H9 (cell line): ENCODE measurements around the gene ASPM. TPM values are rescaled to one million over a fixed set of nuclear protein-coding genes. Genes with fewer than 3 reads are reported as not detected.

Source experiments
- DNase-seq: peaks from one replicate; pipeline ENCODE4 v3.0.0-alpha.2; 2017
- H2AFZ ChIP-seq: one replicate; pipeline ENCODE4 v1.6.1; 2013; ENCODE audit warnings: mild to moderate bottlenecking, low read length, control low read depth, moderate library complexity
- H2AK5ac ChIP-seq: 2 replicates; pipeline ENCODE4 v1.6.1; 2013; ENCODE audit warnings: low read length, control low read depth, mixed read lengths; ENCODE audit not compliant: insufficient read length
- H2BK120ac ChIP-seq: one replicate; pipeline ENCODE4 v1.6.1; 2013; ENCODE audit warnings: low read depth, mild to moderate bottlenecking, low read length, control low read depth, inconsistent platforms; ENCODE audit not compliant: poor library complexity, severe bottlenecking
- H2BK12ac ChIP-seq: 2 replicates; pipeline ENCODE4 v1.6.1; 2013; ENCODE audit warnings: low read length, control low read depth, mixed read lengths, low read depth; ENCODE audit not compliant: insufficient read length
- H2BK15ac ChIP-seq: 2 replicates; pipeline ENCODE4 v1.6.1; 2013; ENCODE audit warnings: low read depth, low read length, control low read depth
- H2BK20ac ChIP-seq: one replicate; pipeline ENCODE4 v1.6.1; 2013; ENCODE audit warnings: low read depth, mild to moderate bottlenecking, low read length, control low read depth, inconsistent platforms; ENCODE audit not compliant: poor library complexity, severe bottlenecking
- H2BK5ac ChIP-seq: 2 replicates; pipeline ENCODE4 v1.6.1; 2013; ENCODE audit warnings: low read length, control low read depth, mixed read lengths; ENCODE audit not compliant: insufficient read length
- H3K14ac ChIP-seq: 2 replicates; pipeline ENCODE4 v1.6.1; 2013; ENCODE audit warnings: low read length, control low read depth; ENCODE audit not compliant: insufficient read depth
- H3K18ac ChIP-seq: 2 replicates; pipeline ENCODE4 v1.6.1; 2013; ENCODE audit warnings: low read depth, mild to moderate bottlenecking, mixed read lengths, low read length, control low read depth; ENCODE audit not compliant: insufficient read length
- H3K23ac ChIP-seq: 2 replicates; pipeline ENCODE4 v1.6.1; 2013; ENCODE audit warnings: low read length, control low read depth, mixed read lengths, low read depth; ENCODE audit not compliant: insufficient read length
- H3K23me2 ChIP-seq: 2 replicates; pipeline ENCODE4 v1.6.1; 2013; ENCODE audit warnings: low read depth, mild to moderate bottlenecking, mixed read lengths, low read length, control low read depth; ENCODE audit not compliant: insufficient read length, poor library complexity, severe bottlenecking
- H3K27ac ChIP-seq: 2 replicates; pipeline ENCODE4 v1.5.1; 2013; ENCODE audit warnings: low read length, control low read depth, mixed read lengths, low read depth; ENCODE audit not compliant: insufficient read length
- H3K27me3 ChIP-seq: 2 replicates; pipeline ENCODE4 v1.6.1; 2013; ENCODE audit warnings: low read length, control low read depth, inconsistent platforms; ENCODE audit not compliant: insufficient read depth
- H3K4ac ChIP-seq: 2 replicates; pipeline ENCODE4 v1.6.1; 2013; ENCODE audit warnings: low read depth, mild to moderate bottlenecking, control low read depth, inconsistent platforms, low read length, moderate library complexity
- H3K4me1 ChIP-seq: 2 replicates; pipeline ENCODE4 v1.6.1; 2013; ENCODE audit warnings: low read length, control low read depth, inconsistent platforms; ENCODE audit not compliant: insufficient read depth
- H3K4me2 ChIP-seq: 2 replicates; pipeline ENCODE4 v1.6.1; 2013; ENCODE audit warnings: low read length, control low read depth, mixed read lengths; ENCODE audit not compliant: insufficient read length, insufficient read depth
- H3K56ac ChIP-seq: 2 replicates; pipeline ENCODE4 v1.6.1; 2013; ENCODE audit warnings: low read depth, mild to moderate bottlenecking, mixed read lengths, low read length, control low read depth; ENCODE audit not compliant: insufficient read length
- H3K79me1 ChIP-seq: 2 replicates; pipeline ENCODE4 v1.6.1; 2013; ENCODE audit warnings: low read depth, mild to moderate bottlenecking, moderate library complexity, low read length, control low read depth, inconsistent platforms; ENCODE audit not compliant: insufficient read depth, poor library complexity, severe bottlenecking
- H3K79me2 ChIP-seq: 2 replicates; pipeline ENCODE4 v1.6.1; 2013; ENCODE audit warnings: low read length, control low read depth, inconsistent platforms; ENCODE audit not compliant: insufficient read depth
- H3K9ac ChIP-seq: 2 replicates; pipeline ENCODE4 v1.6.1; 2013; ENCODE audit warnings: low read length, control low read depth, mixed read lengths; ENCODE audit not compliant: insufficient read length; ENCODE audit errors: extremely low read depth
- H3K9me3 ChIP-seq: one replicate; pipeline ENCODE4 v1.6.1; 2013; ENCODE audit warnings: low read depth, low read length, inconsistent platforms; ENCODE audit not compliant: control insufficient read depth
- H3T11ph ChIP-seq: one replicate; pipeline ENCODE4 v1.6.1; 2013; ENCODE audit warnings: mild to moderate bottlenecking, low read length, control low read depth, inconsistent platforms
- H4K20me1 ChIP-seq: one replicate; pipeline ENCODE4 v1.6.1; 2013; ENCODE audit not compliant: control insufficient read depth, insufficient read length, insufficient read depth
- H4K5ac ChIP-seq: 2 replicates; pipeline ENCODE4 v1.6.1; 2013; ENCODE audit warnings: low read depth, mild to moderate bottlenecking, mixed read lengths, low read length, control low read depth; ENCODE audit not compliant: insufficient read length
- H4K8ac ChIP-seq: replicated peaks from 2 replicates; pipeline ENCODE4 v1.6.1; 2013; ENCODE audit warnings: low read length, control low read depth, mixed read lengths, low read depth; ENCODE audit not compliant: insufficient read length
- H4K91ac ChIP-seq: 2 replicates; pipeline ENCODE4 v1.6.1; 2013; ENCODE audit warnings: low read depth, mild to moderate bottlenecking, moderate library complexity, mixed read lengths, low read length, control low read depth; ENCODE audit not compliant: insufficient read length
- H3K27ac Mint-ChIP-seq, 3 experiments: 2 replicates in 2 of 3; 3 replicates in 1 of 3; pipeline ENCODE4 v1.8.0; 2020 to 2021; ENCODE audit warnings: mixed read lengths in 3 of 3, mild to moderate bottlenecking in 1 of 3, moderate library complexity in 1 of 3
- H3K27me3 Mint-ChIP-seq: 2 replicates; pipeline ENCODE4 v1.8.0; 2021; ENCODE audit warnings: low read depth, mild to moderate bottlenecking, moderate library complexity, mixed read lengths
- H3K36me3 Mint-ChIP-seq, 3 experiments: 2 replicates in 2 of 3; 3 replicates in 1 of 3; pipeline ENCODE4 v1.8.0; 2020 to 2021; ENCODE audit warnings: low read depth in 3 of 3, mixed read lengths in 3 of 3; ENCODE audit not compliant: insufficient read depth in 1 of 3
- H3K4me1 Mint-ChIP-seq, 2 experiments: 2 replicates each; pipeline ENCODE4 v1.8.0; 2020; ENCODE audit warnings: mixed read lengths in 2 of 2
- H3K4me3 Mint-ChIP-seq, 2 experiments: 2 replicates in 1 of 2; 3 replicates in 1 of 2; pipeline ENCODE4 v1.8.0; 2020 to 2021; ENCODE audit warnings: mild to moderate bottlenecking in 2 of 2, mixed read lengths in 2 of 2, moderate library complexity in 1 of 2
- H3K9me3 Mint-ChIP-seq, 2 experiments: 2 replicates in 1 of 2; 3 replicates in 1 of 2; pipeline ENCODE4 v1.8.0; 2020; ENCODE audit warnings: mild to moderate bottlenecking in 2 of 2, mixed read lengths in 2 of 2, moderate library complexity in 1 of 2
- CTCF ChIP-seq: fragments of 200-600 bp; sonication (generic); conservative IDR thresholded peaks from 3 replicates; pipeline ENCODE4 v1.8.0; 2021; ENCODE audit warnings: antibody characterized with exemption, mild to moderate bottlenecking
- WGBS: extraction: QIAGEN DNeasy Blood & Tissue Kit; methylation state at CpG from one replicate; pipeline ENCODE4 v1.1.7; 2013; ENCODE audit warnings: missing lambda C conversion rate, low lambda C conversion rate, mixed read lengths; ENCODE audit not compliant: insufficient read length; ENCODE audit errors: extremely low coverage; 5-methylcytosine and 5-hydroxymethylcytosine counted together
- total RNA-seq: library from RNA; stranded (reverse); gene quantifications from 2 replicates; pipeline ENCODE4 v1.2.1, GENCODE V29; 2021

Gene ASPM
- total RNA-seq, 1 experiment from 2014 or later, result 34.9 TPM

GRCh38 chr1:197124376-197124775 lies 22.1 kb downstream of the ASPM start:
- H3T11ph ChIP-seq, result no peak overlapping the region
- H4K20me1 ChIP-seq, result no peaks in the 10 kb centered on the region
- H3K18ac ChIP-seq, result no peak overlapping the region
- H3K23me2 ChIP-seq, result no peaks in the 10 kb centered on the region
- H3K4ac ChIP-seq, result no peak overlapping the region
- H4K5ac ChIP-seq, result no peak overlapping the region
- no peaks in the 10 kb centered on the region for H3K4me1 ChIP-seq
- no peak overlapping the region for H2BK120ac ChIP-seq
- no peak for DNase-seq
- H3K14ac ChIP-seq, result no peak overlapping the region
- no CpG with 5 or more reads among the region's 1 CpG for WGBS
- Mint-ChIP-seq H3K4me1 (peaks cover under 1% of the 10 kb centered on the region in 2 experiments), H3K36me3 (peaks cover 18 to 66% (median 52%) of the 10 kb centered on the region in 3 experiments; a peak in 6 of 7 replicates), H3K9me3 (no peaks in the 10 kb centered on the region), H3K27me3 (no peaks in the 10 kb centered on the region), H3K4me3 (no peak overlapping the region), H3K27ac (no peak overlapping the region)
- no peaks in the 10 kb centered on the region for H3K27me3 ChIP-seq
- H2BK20ac ChIP-seq, result no peak overlapping the region
- H4K8ac ChIP-seq, result no peak overlapping the region
- H3K56ac ChIP-seq, result no peak overlapping the region
- no peak overlapping the region for H2AFZ ChIP-seq
- no peak overlapping the region for H4K91ac ChIP-seq
- H2BK12ac ChIP-seq, result no peak overlapping the region
- H3K79me2 ChIP-seq, result no peaks in the 10 kb centered on the region
- no peak overlapping the region for H3K23ac ChIP-seq
- no peak overlapping the region for H3K9ac ChIP-seq
- TF ChIP-seq CTCF, result no peak
- peaks cover 3% of the 10 kb centered on the region for H3K79me1 ChIP-seq
- H3K9me3 ChIP-seq, result no peaks in the 10 kb centered on the region
- no peak overlapping the region for H2BK15ac ChIP-seq
- H3K27ac ChIP-seq, result no peak overlapping the region
- no peak overlapping the region for H2AK5ac ChIP-seq
- no peak overlapping the region for H2BK5ac ChIP-seq
- H3K4me2 ChIP-seq, result no peak overlapping the region
